NCI-H524 (cell line): ENCODE measurements around the gene CYFIP2.
"Not testable (repeated sequence)": the region's sequence is repeated elsewhere in the genome, so short reads cannot be mapped to it uniquely, and the experiment has no call there.

Experiments
- DNase-seq, 2 experiments: peaks; one replicate each; lab custom pipeline; 2025; lab: John Stamatoyannopoulos, UW

CYFIP2 gene

DNA sequence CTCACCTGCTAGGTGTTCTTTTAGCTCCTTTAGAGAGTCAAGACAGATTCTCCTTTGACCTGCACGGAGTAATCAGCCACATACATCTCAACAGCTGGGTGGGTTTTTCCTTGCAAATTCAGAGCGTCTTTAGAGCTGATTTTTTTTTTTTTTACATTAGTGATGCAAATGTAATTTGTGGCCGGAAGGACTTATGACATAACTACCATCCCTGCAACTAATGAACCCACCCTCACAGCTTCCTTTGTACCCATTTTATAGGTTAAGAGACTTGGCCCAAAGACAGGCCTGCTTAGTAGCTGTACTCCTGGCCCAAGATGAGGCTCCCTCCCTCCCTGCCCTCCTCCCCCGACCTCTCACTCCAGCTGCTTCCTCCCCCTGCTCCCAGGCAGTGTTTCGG is 124.2 kb downstream of the CYFIP2 start:
- DNase-seq: no peak

DNA sequence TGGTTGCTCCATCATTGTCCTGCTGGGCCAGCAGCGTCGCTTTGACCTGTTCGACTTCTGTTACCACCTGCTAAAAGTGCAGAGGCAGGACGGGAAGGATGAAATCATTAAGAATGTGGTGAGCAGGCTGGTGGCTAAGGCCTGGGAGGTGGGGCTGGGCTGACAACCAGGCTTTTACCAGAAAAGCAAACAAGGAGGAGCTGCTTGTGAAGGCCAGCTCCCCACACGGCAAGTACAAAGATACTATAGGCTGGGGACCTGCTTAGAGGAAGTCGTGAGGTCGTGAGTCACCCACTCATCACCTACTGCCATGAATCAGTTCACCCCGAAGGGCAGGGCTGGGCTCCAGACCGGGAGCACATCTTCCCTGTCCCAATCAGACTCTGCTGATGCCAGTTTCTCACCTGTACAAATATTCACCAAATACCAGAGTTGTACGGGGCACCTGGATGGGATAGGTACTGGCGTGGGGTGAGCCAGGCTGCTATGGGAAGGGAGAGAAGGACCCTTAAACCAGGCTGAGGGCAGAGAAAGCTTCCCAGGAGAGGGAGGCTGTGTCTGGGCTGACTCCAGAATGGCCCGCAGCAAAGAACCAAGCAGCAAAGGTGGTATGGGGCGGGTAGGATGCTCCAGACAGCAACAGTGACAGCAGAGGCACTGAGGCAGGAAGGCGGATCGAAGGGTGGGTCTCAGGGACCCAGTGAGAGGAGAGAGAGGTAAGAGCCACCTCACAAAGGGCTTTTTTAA is 124.8 kb downstream of the CYFIP2 start:
- no peak for DNase-seq

DNA sequence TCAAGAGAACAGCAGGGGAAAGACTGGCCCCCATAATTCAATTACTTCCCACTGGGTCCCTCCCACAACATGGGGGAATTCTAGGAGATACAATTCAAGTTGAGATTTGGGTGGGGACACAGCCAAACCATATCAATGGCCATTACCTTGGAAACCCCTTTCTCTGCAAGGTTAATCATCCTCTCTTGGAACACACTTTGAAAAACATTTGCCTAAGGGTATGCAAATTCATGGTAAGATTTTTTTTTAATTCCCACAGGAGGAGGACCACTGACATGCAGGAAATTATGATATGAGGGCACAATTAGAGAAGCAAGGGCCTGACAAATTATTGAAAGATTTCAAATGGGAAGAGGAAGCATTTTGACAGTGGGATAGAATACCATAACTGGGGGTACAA is 132.4 kb downstream of the CYFIP2 start:
- DNase-seq: no peak

DNA sequence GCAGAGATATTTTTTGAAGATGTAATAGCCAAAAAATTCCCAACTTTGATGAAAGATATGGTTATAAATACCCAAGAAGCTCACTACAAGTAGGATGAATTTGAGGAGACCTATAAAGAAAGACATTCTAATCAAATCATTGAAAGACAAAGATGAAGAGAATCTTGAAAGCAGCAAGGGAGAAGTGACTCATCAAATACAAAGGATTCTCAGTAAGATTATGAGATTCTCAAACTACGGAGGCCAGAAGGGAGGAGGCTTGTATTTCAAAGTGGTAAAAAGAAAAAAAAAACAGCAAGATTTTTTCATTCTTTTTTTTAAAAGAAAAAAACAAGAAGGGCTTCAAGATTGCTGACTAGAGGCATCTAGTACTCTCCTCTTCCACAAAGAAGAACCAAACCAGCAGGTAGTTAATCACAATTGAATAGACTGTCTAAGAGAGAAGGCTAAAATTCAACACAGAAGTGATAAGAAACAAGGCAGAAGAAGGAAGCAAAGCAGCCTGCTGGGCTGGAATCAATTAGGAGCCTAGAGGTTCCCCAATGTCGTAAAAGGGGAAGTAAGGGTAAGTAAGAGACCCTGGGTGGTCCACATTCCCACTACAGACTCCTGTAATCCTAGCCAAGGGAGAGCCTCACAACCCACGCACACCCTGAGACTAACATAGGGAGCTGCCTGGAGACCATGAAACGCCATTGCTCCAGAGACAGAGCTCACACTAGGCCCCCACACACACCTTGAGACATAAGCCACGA is 135.0 kb downstream of the CYFIP2 start:
- no peak for DNase-seq

DNA sequence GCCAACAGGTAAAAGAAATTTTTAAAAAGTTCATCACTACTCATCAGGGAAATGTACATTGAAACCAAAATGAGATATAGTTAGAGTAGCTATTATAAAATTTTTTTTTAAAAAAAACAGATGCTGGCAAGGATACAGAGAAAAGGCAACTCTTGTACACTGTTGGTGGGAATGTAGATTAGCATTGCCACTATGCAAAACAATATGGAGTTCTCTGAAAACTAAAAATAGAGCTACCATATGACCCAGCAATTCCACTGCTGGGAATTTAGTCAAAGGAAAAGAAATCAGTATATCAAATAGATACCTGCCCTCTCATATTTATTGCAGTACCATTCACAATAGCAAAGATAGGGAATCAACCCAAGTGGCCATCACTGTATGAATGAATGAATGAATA is 149.9 kb downstream of the CYFIP2 start:
- DNase-seq: no peak

DNA sequence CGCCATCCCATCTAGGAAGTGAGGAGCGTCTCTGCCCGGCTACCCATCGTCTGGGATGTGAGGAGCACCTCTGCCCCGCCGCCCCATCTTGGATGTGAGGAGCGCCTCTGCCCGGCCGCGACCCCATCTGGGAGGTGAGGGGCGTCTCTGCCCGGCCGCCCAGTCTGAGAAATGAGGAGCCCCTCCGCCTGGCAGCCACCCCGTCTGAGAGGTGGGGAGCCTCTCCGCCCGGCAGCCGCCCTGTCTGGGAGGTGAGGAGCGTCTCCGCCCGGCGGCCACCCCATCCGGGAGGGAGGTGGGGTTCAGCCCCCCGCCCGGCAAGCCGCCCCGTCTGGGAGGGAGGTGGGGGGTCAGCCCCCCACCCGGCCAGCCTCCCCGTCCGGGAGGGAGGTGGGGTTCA is 153.6 kb downstream of the CYFIP2 start:
- not testable (repeated sequence) for DNase-seq

DNA sequence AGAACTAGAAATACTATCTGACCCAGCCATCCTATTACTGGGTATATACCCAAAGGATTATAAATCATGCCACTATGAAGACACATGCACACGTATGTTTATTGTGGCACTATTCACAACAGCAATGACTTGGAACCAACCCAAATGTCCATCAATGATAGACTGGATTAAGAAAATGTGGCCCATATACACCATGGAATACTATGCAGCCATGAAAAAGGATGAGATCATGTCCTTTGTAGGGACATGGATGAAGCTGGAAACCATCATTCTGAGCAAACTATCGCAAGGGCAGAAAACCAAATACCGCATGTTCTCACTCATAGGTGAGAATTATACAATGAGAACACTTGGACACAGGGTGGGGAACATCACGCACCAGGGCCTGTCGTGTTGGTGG is 164.0 kb downstream of the CYFIP2 start:
- DNase-seq: not testable (repeated sequence)

DNA sequence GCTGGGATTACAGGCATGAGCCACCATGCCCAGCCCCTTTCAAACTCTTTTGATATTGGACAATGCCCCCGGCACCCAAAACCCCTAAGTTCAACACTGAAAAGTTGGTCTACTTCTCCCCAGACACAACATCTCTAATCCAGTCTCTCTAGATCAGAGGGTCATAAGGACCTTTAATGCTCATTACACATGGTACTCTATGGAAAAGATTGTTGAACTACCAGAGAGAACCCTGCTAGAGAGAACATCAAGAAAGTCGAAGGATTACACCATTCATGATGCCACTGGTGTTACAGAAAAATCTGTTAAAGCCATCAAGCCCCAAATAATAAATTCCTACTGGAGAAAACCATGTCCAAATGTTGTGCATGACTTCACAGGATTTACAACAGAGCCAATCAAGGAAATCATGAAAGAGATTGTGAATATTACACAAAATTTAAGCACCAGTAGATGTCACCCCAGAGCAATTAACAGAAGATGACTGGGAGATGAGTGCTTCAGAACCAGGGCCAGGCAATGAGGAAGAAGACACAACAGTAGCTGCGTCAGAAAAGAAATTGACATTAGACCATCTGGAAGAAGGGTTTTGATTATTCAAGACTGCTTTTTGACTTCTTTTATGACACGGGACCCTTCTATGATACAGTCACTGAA is 165.7 kb downstream of the CYFIP2 start:
- peak in 1 of 2 experiments; percentile 55 for DNase-seq

DNA sequence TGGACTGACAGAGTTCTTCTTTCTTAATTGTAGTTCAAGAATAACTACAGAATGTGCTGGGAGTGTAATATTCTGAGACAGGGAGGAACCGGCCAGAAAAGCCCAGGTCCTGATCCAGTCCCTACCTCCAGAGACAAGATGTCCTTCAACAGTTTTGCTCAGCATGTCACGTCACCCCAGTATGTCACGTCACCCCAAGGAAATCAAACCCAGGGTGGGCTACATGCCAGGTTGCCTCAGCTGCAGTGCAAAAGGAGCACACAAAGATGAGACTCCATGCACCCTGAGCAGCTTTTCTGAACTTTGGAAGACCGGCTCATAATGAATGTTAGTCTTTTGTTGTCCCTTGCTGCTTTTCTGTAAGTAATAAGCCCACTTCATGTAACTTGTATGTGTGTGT is 168.2 kb downstream of the CYFIP2 start:
- no peak for DNase-seq

DNA sequence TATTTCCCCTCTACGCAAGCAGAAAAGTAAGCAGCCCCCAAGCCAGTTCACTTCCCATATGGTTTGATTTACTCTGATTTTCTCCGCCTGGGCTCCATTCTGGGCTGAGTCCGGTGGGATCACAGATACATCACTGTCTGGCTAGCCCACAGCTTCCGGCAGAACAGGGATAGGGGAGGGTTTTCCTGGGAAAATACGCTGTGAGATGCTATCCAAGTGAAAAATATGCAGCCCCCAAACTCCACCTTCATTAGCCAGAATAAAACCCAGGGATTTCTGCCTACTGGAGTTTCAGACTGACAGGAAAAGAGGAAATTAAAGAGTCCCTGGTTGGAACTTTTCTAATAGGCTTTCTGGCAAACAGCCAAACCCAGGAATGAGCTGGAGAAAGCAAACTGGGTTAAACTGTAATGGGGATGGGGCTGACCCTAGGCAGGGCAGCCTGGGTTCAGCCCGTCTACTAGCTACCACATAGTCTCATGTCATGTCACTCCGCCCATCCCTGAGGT is 177.2 kb downstream of the CYFIP2 start:
- no peak for DNase-seq

DNA sequence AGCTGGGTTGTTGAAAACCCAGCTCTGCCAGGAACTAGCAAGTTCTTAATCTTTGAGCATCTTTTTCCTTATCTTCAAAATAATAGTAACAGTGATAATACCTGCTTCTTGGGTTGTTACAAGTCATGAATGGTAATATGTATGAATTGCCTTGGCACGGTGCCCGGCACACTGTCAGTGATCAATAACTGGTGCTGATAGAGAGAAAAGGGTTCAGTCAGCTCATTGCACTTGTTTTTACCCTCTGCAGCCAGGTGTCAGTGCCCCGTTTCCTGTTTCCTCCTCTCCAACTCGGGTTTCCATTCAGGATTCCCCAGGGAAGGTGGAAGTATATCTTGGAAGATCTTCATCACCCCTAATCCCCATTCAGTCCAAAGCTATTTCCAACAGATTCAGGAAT is 178.3 kb downstream of the CYFIP2 start:
- peak in 1 of 2 experiments; percentile 24 for DNase-seq
